ENCODE results near the gene CX3CR1. TPM values are rescaled to one million over a fixed set of nuclear protein-coding genes. Genes with fewer than 3 reads are reported as not detected.
"Not testable (repeated sequence)": the region's sequence is repeated elsewhere in the genome, so short reads cannot be mapped to it uniquely, and the experiment has no call there.

The CX3CR1 gene
- total RNA-seq, 2 donors from 2014 or later, result 0.28 to 0.54 TPM

- Histone ChIP-seq H3K4me1 (ENCODE audit: control insufficient read depth in 1 of 2, low read depth in 2 of 2) (no peaks in the 10 kb centered on the region), H3K36me3 (no peaks in the 10 kb centered on the region), H3K27ac (no peak overlapping the region), H3K4me3 (no peak overlapping the region), H3K27me3 (replicated peaks; ENCODE audit: insufficient read depth) (no peaks in the 10 kb centered on the region), H3K9me3 (no peaks in the 10 kb centered on the region)
- no peak for DNase-seq (ENCODE audit: low spot score)
- TF ChIP-seq CTCF (IDR thresholded peaks at IDR 0.05), result no peak
- no peak for ATAC-seq (ENCODE audit: insufficient number of reproducible peaks, low FRiP score, low read depth)
Observed at GRCh38 chr3:39234651-39235050, 45.2 kb downstream of the CX3CR1 start.

GRCh38 chr3:39232859-39233258, 47.0 kb downstream of the CX3CR1 start:
- Histone ChIP-seq H3K4me3 (no peak overlapping the region), H3K4me1 (ENCODE audit: control insufficient read depth in 1 of 2, low read depth in 2 of 2) (no peaks in the 10 kb centered on the region), H3K36me3 (no peaks in the 10 kb centered on the region), H3K9me3 (no peaks in the 10 kb centered on the region), H3K27me3 (replicated peaks; ENCODE audit: insufficient read depth) (no peaks in the 10 kb centered on the region), H3K27ac (no peak overlapping the region)
- no peak for TF ChIP-seq CTCF (IDR thresholded peaks at IDR 0.05)
- DNase-seq (ENCODE audit: low spot score), result no peak
- no peak for ATAC-seq (ENCODE audit: insufficient number of reproducible peaks, low FRiP score, low read depth)

- Histone ChIP-seq H3K27me3 (replicated peaks; ENCODE audit: insufficient read depth) (no peaks in the 10 kb centered on the region), H3K4me3 (no peak overlapping the region), H3K27ac (no peak overlapping the region), H3K9me3 (no peaks in the 10 kb centered on the region), H3K36me3 (no peaks in the 10 kb centered on the region), H3K4me1 (ENCODE audit: control insufficient read depth in 1 of 2, low read depth in 2 of 2) (no peaks in the 10 kb centered on the region)
- TF ChIP-seq CTCF (IDR thresholded peaks at IDR 0.05), result no peak
- no peak for ATAC-seq (ENCODE audit: insufficient number of reproducible peaks, low FRiP score, low read depth)
- DNase-seq (ENCODE audit: low spot score), result no peak
Observed at GRCh38 chr3:39230453-39230852, 49.4 kb downstream of the CX3CR1 start.

- H3K36me3 ChIP-seq, result no peaks in the 10 kb centered on the region
- no peaks in the 10 kb centered on the region for H3K27me3 ChIP-seq (replicated peaks; ENCODE audit: insufficient read depth)
- ATAC-seq (ENCODE audit: insufficient number of reproducible peaks, low FRiP score, low read depth) (no peak), DNase-seq (ENCODE audit: low spot score) (no peak)
- H3K4me3 ChIP-seq, result no peak overlapping the region
- H3K27ac ChIP-seq, result no peak overlapping the region
- TF ChIP-seq CTCF (IDR thresholded peaks at IDR 0.05), result no peak
- H3K9me3 ChIP-seq, result no peaks in the 10 kb centered on the region
- H3K4me1 ChIP-seq (ENCODE audit: control insufficient read depth in 1 of 2, low read depth in 2 of 2), result no peaks in the 10 kb centered on the region
Observed at GRCh38 chr3:39228496-39228895, 51.3 kb downstream of the CX3CR1 start.

- not testable (repeated sequence) for H3K27ac ChIP-seq; DNase-seq (ENCODE audit: low spot score); H3K4me3 ChIP-seq; H3K9me3 ChIP-seq; H3K27me3 ChIP-seq (replicated peaks; ENCODE audit: insufficient read depth); ATAC-seq (ENCODE audit: insufficient number of reproducible peaks, low FRiP score, low read depth); H3K36me3 ChIP-seq; H3K4me1 ChIP-seq (ENCODE audit: control insufficient read depth in 1 of 2, low read depth in 2 of 2)
Observed at GRCh38 chr3:39227596-39227995, 52.2 kb downstream of the CX3CR1 start.

GRCh38 chr3:39226106-39226741, 53.6 kb downstream of the CX3CR1 start:
- Histone ChIP-seq H3K27me3 (replicated peaks; ENCODE audit: insufficient read depth) (no peaks in the 10 kb centered on the region), H3K36me3 (no peaks in the 10 kb centered on the region), H3K4me3 (no peak overlapping the region), H3K4me1 (ENCODE audit: control insufficient read depth in 1 of 2, low read depth in 2 of 2) (no peaks in the 10 kb centered on the region), H3K27ac (no peak overlapping the region), H3K9me3 (no peaks in the 10 kb centered on the region)
- DNase-seq (ENCODE audit: low spot score), result no peak
- ATAC-seq (ENCODE audit: insufficient number of reproducible peaks, low FRiP score, low read depth), result no peak
- no peak for TF ChIP-seq CTCF (IDR thresholded peaks at IDR 0.05)

All from thoracic aorta (tissue), 2 donors.